ENCODE results near the gene SHISA6.

SHISA6 gene

DNA sequence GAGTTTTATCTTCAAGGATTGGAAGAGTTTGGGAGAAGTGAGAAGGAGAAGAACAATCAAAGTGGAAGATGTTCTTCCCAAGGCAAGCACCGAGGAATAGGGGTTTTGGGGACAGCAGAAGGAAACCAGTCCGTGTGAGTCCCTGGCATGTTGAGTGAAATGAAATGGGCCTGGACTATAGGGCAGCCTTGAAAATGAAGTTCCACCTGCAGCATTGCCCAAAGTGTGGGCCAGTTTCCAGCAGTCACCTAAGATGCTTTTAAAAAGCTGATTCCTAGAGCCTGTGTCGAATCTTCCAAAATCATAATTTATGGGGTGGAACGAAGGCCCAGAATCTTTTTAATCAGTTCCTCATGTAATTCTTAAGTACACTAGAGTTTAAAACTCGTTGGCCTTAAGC is 297.4 kb downstream of the SHISA6 start:
- DNase-seq (ENCODE audit: low spot score) = no peak

DNA sequence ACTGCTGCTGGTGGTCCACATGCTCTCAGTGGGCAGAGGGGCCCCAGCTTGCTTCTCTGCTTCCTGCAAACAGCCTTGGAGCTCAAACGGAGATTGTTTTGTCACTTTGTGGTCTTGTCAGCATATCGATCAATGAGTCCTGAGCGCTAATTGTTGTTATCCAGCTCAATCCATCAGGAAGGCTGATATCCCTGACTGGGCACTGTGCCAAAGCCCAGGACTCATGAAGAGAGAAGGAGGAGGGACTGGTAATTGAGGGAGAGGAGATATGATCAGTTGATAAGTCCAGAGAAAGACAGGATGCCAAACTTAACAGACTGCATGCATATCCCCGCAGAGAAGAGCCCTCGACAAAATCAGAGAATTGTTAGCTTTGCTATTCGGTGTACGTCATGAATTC is 298.6 kb downstream of the SHISA6 start:
- DNase-seq (ENCODE audit: low spot score) = no peak

DNA sequence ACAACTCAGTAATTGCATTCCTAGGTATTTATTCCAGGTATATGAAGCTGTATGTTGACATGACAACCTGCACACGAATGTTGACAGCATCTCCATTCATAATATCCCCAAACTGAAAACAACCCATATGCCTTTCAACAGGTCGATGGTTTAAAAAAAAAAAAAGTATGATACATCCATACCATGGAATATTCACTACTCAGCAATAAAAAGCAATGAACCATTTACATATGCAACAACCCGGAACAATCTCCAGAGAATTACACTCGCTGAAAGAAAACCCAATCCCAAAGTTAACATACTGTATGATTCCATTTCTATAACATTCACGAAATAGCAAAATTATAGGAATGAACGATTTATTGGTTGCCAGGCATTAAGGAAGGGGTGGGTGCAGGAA is 304.0 kb downstream of the SHISA6 start:
- DNase-seq (ENCODE audit: low spot score) = no peak

DNA sequence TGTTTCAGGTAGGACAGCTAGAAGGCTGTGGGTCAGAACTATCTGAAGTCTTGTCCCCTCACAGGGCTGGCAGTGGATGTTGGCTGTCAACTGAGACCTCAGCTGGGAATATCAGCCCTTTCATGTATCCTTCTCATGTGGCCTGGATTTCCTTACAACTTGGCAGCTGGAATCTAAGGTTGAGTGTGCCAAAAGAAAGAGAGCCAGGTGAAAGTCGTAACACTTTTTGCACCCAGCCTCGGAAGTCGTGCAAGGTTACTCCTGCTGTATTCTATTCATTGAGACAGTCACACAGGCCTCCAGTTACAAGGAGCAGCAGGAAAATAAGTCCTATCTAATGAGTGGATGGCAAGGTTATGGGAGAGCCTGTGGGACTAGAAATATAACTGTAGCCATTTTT is 304.7 kb downstream of the SHISA6 start:
- no peak for DNase-seq (ENCODE audit: low spot score)

DNA sequence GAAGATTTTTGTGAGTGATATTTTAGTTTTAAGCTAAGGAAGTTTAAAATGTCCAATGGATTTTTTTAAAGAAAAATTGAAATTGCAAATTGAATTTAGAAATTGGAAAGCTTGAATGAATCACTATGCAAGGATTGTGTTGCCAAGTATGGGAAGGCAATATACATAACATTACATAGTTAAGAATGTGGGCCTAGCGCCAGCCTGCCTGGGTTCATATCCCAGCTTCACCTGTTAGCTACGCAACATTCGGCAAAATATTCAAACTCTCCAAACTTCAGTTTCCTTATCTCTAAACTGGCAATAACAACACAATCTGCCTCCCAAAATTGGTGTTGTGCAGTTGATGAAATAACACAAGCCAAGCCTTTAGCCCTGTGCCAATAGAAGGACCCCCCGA is 306.8 kb downstream of the SHISA6 start:
- no peak for DNase-seq (ENCODE audit: low spot score)

DNA sequence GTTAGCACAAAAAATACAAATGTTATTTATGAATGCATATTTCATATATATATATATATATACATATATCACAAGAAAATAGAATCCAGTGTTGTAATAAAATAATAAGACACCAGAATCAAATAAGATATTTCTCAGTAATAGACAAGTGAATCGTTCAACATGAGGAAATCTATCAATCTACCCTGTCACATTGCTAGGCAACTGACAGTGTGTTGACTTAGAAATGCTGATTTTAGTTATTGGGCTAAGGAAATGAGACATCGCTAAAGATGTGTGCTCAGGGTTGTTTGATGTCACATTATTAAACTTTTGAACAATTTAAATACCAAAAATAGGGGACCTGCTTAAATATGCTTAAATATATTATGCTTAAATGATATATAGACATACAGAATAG is 307.4 kb downstream of the SHISA6 start:
- DNase-seq (ENCODE audit: low spot score) = no peak

DNA sequence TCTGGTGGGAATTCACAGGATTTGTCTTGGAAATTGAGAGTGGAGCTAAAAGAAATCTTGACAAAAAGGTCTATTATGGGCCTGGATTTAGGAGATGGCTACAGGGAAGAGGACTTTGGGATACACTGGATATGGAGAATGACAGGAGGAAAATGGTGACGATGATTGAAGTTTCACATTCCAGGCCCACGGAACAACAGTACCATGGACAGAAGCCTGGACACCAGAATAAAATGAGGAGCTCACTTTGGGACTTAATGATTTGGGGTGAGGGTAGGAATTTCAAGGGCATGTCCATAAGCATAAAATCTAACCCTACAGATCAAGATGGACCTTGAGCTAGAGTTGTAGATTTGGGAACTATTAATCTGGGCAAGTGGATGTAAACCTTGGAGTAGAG is 309.4 kb downstream of the SHISA6 start:
- no peak for DNase-seq (ENCODE audit: low spot score)

DNA sequence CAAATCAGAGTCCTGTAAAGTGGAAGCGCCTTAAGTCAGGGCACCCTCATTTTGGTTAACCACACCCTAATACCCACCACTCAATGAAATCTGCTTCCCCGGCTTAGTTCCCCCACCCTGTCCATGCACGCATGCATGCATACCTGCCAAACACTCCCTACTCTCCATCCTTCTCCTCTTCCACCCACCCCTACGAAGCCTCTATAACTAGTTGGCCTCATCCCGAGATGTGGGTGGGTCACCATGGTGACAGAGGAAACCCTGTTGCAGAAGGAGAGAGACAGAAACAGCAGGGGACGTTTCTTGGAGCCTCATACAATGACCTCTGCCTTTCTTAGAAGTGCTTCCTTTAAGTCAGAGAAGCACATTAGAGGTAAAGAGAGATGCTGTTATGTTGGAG is 310.4 kb downstream of the SHISA6 start:
- no peak for DNase-seq (ENCODE audit: low spot score)

DNA sequence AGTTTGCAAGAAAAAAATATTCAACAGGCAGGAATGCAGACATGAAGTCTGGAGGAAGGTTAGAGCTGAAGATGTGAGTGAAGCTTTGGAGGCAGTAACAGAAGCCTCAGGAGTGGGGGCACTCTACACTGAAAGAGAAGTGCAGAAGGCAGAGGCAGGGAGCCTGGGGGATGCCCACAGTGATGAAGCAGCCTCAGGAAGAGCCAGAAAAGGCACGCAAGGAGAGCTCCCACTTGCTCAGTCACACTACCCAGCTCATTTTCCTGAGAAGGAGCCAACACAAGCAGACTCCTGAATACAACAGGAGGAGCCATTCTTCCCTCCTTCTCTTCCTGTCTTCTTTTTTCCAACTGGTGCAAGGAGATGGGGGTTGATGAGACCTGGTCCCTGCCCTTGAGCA is 312.1 kb downstream of the SHISA6 start:
- no peak for DNase-seq (ENCODE audit: low spot score)

DNA sequence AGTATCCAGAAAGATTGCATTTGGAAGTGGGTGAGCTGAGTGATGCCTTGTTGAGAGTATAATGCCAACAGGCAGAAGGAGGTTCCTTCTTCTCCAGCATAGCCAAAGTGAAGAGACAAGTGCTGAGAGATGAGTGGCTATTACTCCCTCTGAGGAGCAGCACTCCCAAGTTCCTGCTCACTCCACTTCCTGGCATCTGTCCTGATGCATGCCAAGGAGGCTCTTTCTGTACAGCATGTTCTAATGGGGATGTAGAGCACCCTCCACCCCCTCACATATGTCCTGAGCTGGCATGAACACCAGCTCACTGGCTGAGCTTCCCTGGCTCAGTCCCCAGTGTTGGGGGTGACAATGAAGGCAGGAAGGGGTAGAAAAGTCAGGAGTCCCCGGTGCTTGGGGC is 313.0 kb downstream of the SHISA6 start:
- no peak for DNase-seq (ENCODE audit: low spot score)

DNA sequence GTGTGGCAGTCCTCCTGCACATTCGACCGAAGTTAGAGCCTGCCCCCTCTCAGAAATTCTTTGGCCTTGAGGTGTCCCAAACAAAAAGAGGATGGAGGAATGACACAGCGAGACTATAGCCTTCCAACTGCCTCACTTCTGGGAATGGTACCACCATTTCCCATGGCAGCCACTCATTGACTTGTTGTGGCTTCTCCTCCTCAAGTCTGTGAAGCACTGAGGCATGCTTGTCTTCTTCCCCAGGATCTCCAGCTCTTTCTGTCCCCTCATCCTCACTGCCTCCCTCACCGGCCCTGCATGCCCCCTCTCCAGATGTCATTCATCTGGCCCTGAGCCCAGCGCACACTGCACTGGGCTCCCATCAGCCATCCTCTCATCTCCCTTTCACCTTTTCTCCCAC is 313.5 kb downstream of the SHISA6 start:
- no peak for DNase-seq (ENCODE audit: low spot score)

DNA sequence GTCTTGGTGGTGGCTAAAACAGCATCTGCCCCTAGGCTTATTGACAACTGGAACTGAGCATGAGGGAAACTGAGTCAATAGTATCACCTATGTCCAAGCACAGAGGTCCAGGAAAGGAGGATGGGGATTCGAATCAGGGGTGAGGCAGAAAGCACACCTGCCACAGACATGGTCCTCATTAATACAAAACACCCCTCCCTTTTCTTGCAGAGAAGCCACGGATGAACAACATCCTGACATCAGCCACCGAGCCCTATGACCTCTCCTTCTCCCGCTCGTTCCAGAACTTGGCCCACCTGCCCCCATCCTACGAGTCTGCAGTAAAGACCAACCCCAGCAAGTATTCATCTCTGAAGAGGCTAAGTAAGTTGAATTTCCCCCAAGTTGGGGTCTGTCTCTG is 314.5 kb downstream of the SHISA6 start:
- DNase-seq (ENCODE audit: low spot score) = no peak

DNA sequence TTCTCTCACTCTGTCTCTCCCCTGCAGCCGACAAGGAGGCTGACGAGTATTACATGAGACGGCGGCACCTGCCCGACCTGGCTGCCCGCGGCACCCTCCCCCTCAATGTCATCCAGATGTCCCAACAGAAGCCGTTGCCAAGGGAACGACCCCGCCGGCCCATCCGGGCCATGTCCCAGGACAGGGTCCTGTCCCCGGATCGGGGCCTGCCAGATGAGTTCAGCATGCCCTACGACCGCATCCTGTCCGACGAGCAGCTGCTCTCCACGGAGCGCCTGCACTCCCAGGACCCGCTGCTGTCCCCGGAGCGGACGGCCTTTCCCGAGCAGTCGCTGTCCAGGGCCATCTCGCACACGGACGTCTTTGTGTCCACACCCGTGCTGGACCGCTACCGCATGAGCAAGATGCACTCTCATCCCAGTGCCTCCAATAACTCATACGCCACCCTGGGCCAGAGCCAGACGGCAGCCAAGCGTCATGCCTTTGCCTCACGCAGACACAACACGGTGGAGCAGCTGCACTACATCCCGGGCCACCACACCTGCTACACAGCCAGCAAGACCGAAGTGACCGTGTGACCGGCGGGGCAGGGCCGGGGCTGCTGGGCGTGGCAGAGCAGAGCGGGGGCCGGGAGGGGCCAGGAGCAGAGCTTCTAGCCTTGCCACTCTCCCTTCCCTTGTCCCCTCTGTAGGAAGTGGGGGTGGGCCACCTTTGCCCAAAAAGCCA is 316.9 kb downstream of the SHISA6 start:
- no peak for DNase-seq (ENCODE audit: low spot score)

DNA sequence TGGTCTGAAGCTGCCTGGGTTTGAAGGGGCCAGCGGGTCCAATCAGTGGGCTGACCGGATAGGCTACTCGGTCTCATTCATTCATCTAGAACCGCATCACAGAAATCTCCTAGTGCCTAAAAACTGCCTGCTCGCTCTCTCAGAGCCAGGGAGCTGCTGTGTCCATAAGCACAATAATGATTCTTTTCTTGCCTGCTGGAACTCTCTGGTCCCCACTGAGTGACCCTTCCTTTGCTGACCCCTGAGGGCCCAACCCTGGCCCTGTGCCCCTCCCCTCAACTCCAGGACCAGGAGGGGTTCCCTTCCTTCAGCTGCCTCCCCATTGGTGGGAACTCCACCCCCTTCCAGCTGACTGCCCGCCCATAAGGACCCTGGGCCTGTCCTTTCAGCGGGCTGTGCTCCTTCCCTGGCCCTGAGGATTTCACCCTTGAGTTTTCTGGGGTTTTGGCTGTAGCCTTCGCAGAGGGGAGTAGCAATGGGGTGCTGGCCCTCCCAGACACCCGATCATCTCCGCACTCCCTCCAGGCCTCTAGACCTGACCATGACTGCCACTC is 317.7 kb downstream of the SHISA6 start:
- no peak for DNase-seq (ENCODE audit: low spot score)

DNA sequence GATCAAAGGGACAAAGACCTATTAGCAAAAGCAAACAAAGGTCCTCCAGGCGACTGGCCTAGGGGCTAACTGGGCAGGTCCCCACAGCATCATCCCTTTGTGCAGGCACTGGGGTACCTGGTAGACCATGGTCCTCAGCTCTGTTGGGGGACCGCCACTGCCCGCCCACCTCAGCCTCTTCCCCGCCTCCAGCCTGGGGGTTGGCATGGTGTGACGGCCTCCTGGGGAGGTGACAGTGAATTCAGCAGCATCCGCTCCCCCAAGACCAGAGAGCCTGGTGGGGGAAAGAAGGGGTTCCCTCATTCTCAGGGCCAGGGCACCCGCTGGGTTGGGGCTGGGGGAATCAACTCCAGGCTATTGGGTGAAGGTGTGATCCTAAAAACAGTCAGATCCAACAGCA is 318.6 kb downstream of the SHISA6 start:
- no peak for DNase-seq (ENCODE audit: low spot score)

DNA sequence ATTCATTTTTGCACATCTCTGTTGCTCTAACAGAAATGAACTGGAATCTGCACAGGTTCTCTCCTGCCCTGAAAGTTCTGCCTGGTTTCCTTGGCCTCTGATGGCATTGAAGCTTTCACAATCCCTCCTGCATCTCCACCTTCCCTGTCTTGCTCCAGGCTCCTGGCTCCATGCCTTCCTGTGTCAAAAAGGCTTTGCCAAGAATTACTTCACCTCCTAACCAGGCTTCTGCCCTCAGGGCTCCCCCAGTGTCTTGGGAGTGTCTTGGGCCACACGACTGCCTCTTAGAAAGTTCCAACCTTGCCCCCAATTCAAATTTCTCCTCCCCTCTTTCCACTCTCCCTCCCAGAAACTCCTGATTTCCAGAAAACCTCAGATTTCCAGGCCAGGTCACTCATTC is 320.3 kb downstream of the SHISA6 start:
- DNase-seq (ENCODE audit: low spot score) = no peak

DNA sequence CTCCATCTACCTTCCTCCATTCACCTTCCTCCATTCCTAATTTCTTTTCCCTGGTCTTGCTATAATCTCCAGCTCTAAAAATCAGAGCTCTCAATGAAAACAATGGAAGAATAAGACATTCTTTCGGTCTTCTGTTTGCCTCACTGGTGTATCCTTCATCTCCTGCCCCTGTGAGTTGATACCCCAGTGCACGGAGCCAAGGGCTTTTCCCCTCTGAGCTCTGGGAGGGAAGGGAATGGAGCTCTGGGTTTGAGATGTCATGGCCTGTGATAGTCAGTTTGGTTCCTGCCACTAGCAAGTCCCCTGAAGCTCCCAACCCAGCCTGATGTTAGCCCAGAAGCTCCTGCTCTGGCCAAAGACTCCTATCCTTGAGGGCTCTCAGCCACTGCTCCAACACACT is 320.7 kb downstream of the SHISA6 start:
- DNase-seq (ENCODE audit: low spot score) = no peak

DNA sequence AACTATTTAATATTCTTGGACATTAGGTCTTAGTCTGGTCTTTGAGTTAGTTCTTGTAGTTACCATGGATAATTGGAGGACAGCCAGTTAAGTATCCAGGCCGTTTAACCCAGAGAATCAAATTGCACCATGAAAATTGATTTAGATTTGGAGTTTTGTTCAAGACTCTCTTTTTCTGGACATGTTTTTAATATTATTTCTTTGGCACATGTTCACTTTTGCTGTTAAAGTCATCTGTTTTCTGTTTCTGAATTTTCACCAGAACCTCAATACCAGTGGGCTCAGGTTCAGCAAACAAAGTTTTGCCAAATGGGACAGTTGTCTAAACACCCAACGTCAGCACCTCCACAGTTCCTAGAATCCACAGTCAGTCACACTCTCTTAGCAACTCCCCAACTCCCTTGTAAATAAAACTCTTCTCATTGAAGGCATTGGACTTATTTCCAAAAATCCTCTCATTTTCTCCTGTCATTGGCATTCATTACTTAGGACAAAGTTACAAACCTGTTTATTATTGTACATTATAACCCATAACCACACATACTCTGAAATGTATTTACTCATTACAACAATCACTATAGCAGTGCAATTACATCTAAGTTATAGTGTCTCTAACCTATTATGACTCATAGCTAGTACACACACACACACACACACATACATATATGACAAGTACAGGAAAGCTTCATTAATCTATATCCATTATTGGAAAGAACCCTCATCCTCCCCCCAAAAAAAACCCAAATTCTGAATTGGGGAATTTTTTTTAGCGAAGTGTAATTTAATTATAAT is 323.8 kb downstream of the SHISA6 start:
- DNase-seq (ENCODE audit: low spot score) = no peak

DNA sequence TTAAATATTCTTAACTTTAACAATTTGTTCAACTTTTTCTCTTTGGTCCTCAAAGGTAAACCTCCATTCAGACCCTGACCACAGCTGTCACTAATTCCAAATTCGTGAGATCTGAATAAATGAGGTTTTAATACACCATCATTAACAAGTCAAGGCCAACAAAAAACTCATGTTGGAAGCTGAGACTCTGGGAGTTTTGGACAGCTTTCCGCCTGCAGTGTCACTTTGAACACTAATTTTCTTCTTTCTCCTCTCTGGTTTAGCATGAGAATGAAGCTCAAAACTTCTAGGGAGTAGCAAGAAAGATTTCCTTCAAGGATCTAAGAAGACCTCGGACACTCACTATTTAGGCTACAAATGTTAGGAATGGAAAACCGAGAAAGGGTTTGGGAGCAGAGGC is 324.6 kb downstream of the SHISA6 start:
- no peak for DNase-seq (ENCODE audit: low spot score)

DNA sequence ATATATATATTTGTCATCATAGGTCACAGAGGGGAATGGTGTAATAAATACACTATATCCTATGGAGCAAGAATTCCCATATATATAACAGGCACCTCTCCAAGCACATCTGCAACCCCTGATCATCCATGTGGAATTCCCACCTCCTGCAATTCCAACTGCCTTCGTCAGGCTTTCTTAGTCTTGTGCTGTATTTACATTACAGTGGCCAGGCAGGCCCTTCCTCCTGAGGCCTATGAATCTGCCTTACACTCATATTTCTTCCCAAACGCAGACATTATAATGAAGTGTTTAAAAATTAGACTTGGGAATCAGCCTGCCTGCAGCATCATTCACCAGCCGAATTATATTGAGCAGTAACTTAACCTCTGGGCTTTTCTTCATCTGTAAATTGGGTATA is 338.0 kb downstream of the SHISA6 start:
- no peak for DNase-seq (ENCODE audit: low spot score)

DNA sequence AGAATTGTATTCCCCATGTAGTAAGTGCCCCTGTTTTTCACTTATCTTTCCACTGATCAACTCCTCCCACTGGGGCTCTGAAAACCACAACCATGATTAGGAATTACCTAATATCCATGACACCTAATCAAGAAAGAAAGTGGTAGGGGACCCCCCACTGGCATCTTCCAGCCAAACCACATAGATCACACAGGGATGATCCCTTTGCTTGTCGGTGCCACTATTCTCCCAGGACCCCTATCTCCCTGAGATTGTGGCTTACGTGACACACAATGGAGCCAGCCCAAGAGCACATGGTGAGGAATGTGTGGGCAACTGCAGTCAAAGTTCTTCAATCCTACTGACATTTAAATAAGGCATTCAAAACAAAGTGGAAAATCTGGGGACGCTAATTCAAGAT is 339.7 kb downstream of the SHISA6 start:
- DNase-seq (ENCODE audit: low spot score) = no peak

DNA sequence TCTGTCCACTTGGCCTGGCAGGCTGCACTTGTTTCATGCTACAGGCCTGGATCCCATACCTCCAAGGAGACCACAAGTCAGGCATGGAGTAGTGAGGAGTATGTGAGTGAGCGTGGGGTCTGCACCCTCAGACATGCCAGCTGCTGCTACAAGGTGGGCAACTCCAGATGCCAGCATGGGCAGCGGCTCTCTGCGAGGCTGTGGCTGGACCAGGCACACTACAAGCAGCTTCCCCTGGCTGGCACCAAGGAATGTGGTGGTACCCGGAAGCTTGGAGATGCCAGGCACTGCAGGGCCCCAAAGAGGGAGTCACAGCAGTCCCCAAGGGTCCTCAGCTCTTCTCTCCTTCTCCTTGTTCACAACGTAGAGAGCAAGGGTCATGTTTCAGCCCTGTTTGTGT is 341.2 kb downstream of the SHISA6 start:
- DNase-seq (ENCODE audit: low spot score) = no peak

DNA sequence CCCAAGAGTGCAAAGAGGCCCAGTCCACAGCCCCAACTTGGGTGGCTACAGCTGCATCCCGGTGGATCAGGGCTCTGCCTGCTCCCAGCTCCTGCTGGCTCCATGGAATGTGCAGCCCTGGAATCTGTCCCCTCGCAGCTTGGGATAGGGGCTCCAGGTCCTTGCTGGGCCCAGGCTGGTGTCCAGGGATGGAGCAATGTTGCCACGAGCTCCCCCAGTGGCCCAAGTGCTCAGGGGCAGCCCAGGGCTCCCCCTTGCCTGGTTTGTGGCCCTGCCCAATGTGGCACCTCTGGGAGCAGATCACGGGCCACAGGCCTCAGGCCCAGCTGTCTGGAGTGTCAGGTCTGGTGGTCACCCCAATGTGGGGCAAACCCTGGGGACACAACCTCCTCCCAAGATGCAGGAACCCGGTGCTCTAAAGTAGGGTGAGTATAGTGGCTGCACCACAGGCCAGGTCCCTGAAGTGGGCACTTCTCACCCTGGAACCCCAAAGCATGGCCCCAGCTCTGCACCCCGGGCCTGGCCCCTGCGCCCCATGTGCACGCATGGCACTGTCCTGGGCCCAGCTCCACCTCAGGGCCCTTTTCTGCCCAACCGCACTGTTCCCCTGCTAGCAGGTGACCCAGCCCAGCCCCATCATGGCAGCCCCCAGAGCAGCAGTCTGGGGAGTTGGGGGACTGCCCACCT is 342.4 kb downstream of the SHISA6 start:
- DNase-seq (ENCODE audit: low spot score) = no peak
